H1 (cell line): Measurements from ENCODE around the gene RELL2. TPM values are rescaled to one million over a fixed set of nuclear protein-coding genes. Genes with fewer than 3 reads are reported as not detected.

Experiments used
- CTCF ChIA-PET: fragments of 300-600 bp; sonication (Branson Sonifier 250); formaldehyde crosslinking; loops from one replicate; lab custom pipeline; 2021; ENCODE audit not compliant: partially characterized antibody; lab: Charles Lee
- POLR2A ChIA-PET: fragments of 300-600 bp; sonication (Branson Sonifier 250); formaldehyde crosslinking; loops from one replicate; lab custom pipeline; 2021; ENCODE audit warnings: inconsistent platforms; ENCODE audit not compliant: partially characterized antibody; lab: Charles Lee
- DNase-seq, 2 experiments: peaks; one replicate each; pipeline versions ENCODE4 v3.0.0 to v3.0.0-alpha.2; 2010 to 2022; ENCODE audit warnings: low spot score in 2 of 2, low read depth in 1 of 2, mixed read lengths in 1 of 2
- FAIRE-seq: peaks from 2 replicates; lab custom pipeline; 2011; peaks lifted over from hg19 to GRCh38; lab: Jason Lieb, UNC
- H2AFZ ChIP-seq: 2 replicates; pipeline ENCODE4 v1.8.1; 2012; ENCODE audit warnings: low read length, inconsistent platforms
- H2AK5ac ChIP-seq: 2 replicates; pipeline ENCODE4 v1.6.1; 2013; ENCODE audit warnings: low read depth, low read length
- H2BK120ac ChIP-seq: replicated peaks from 2 replicates; pipeline ENCODE3; 2013; ENCODE audit warnings: low read depth, low read length, inconsistent platforms
- H2BK12ac ChIP-seq: 2 replicates; pipeline ENCODE4 v1.6.1; 2013; ENCODE audit warnings: low read depth, low read length
- H2BK15ac ChIP-seq: 2 replicates; pipeline ENCODE4 v1.6.1; 2013; ENCODE audit warnings: low read length
- H2BK20ac ChIP-seq: 2 replicates; pipeline ENCODE4 v1.6.1; 2013; ENCODE audit warnings: low read length
- H2BK5ac ChIP-seq: 2 replicates; pipeline ENCODE4 v1.6.1; 2013; ENCODE audit warnings: low read depth, low read length
- H3K14ac ChIP-seq: 2 replicates; pipeline ENCODE4 v1.6.1; 2013; ENCODE audit warnings: inconsistent platforms; ENCODE audit not compliant: insufficient read length
- H3K18ac ChIP-seq: 2 replicates; pipeline ENCODE4 v1.6.1; 2013; ENCODE audit warnings: low read length; ENCODE audit errors: extremely low read depth
- H3K23ac ChIP-seq: 2 replicates; pipeline ENCODE4 v1.6.1; 2013; ENCODE audit warnings: inconsistent platforms; ENCODE audit not compliant: insufficient read length
- H3K23me2 ChIP-seq: 2 replicates; pipeline ENCODE4 v1.6.1; 2013; ENCODE audit warnings: low read depth, low read length
- H3K27ac ChIP-seq: 2 replicates; pipeline ENCODE4 v1.6.1; 2011; ENCODE audit warnings: low read depth, low read length, inconsistent platforms
- H3K27me3 ChIP-seq, 4 experiments: replicated peaks in 1 of 4; 1 replicate in 1 of 4; 2 replicates in 3 of 4; pipeline versions ENCODE4 v1.6.1 to v1.8.1; 2011 to 2013; ENCODE audit warnings: low read length in 3 of 4, mild to moderate bottlenecking in 3 of 4, inconsistent platforms in 2 of 4, mixed read lengths in 2 of 4, moderate library complexity in 1 of 4; ENCODE audit not compliant: control insufficient read depth in 3 of 4, insufficient read depth in 3 of 4; ENCODE audit errors: extremely low read depth in 1 of 4
- H3K36me3 ChIP-seq, 4 experiments: 2 replicates each; pipeline versions ENCODE4 v1.6.1 to v1.8.1; 2011 to 2013; ENCODE audit warnings: mild to moderate bottlenecking in 4 of 4, low read length in 3 of 4, moderate library complexity in 2 of 4, control low read depth in 1 of 4, inconsistent platforms in 1 of 4; ENCODE audit not compliant: insufficient read depth in 4 of 4, control insufficient read depth in 2 of 4
- H3K4ac ChIP-seq: replicated peaks from 2 replicates; pipeline ENCODE3; 2013; ENCODE audit warnings: low read length, low read depth, mixed read lengths, inconsistent platforms; ENCODE audit not compliant: insufficient read length
- H3K4me1 ChIP-seq, 4 experiments: replicated peaks in 1 of 4; 1 replicate in 1 of 4; 2 replicates in 3 of 4; pipeline versions ENCODE4 v1.6.1 to v1.8.1; 2011 to 2013; ENCODE audit warnings: low read length in 3 of 4, inconsistent platforms in 2 of 4, mixed read lengths in 1 of 4; ENCODE audit not compliant: insufficient read depth in 4 of 4, control insufficient read depth in 3 of 4
- H3K4me2 ChIP-seq, 2 experiments: 2 replicates each; pipeline versions ENCODE4 v1.6.1 to v1.8.1; 2011 to 2013; ENCODE audit warnings: low read depth in 2 of 2, low read length in 2 of 2, control low read depth in 1 of 2, inconsistent platforms in 1 of 2, mild to moderate bottlenecking in 1 of 2; ENCODE audit not compliant: insufficient read depth in 1 of 2
- H3K4me3 ChIP-seq, 4 experiments: fragments of 200-600, 300-600 bp in 1 of 4; sonication (generic), shearing (Covaris generic), sonication (Bioruptor Twin) in 1 of 4; 2 replicates each; pipeline versions ENCODE4 v1.5.1 to v1.8.1; 2011 to 2016; ENCODE audit warnings: low read length in 4 of 4, low read depth in 3 of 4, control low read depth in 2 of 4, inconsistent platforms in 2 of 4, mild to moderate bottlenecking in 2 of 4, mixed read lengths in 1 of 4, moderate library complexity in 1 of 4; ENCODE audit not compliant: insufficient read depth in 2 of 4; ENCODE audit errors: extremely low read depth in 1 of 4
- H3K56ac ChIP-seq: replicated peaks from 2 replicates; pipeline ENCODE3; 2013; ENCODE audit warnings: low read depth, mild to moderate bottlenecking, mixed read lengths, low read length, inconsistent platforms; ENCODE audit not compliant: insufficient read length
- H3K79me1 ChIP-seq: 2 replicates; pipeline ENCODE4 v1.6.1; 2013; ENCODE audit warnings: low read depth, low read length, control low read depth
- H3K79me2 ChIP-seq, 2 experiments: 2 replicates each; pipeline versions ENCODE4 v1.6.1 to v1.8.1; 2012 to 2013; ENCODE audit warnings: low read length in 2 of 2, mild to moderate bottlenecking in 2 of 2, inconsistent platforms in 1 of 2; ENCODE audit not compliant: insufficient read depth in 2 of 2, control insufficient read depth in 1 of 2
- H3K9ac ChIP-seq, 4 experiments: replicated peaks in 1 of 4; 1 replicate in 1 of 4; 2 replicates in 3 of 4; pipeline versions ENCODE4 v1.6.1 to v1.8.1; 2011 to 2013; ENCODE audit warnings: low read depth in 3 of 4, low read length in 3 of 4, control low read depth in 2 of 4, mild to moderate bottlenecking in 2 of 4, moderate library complexity in 2 of 4, inconsistent platforms in 1 of 4; ENCODE audit errors: extremely low read depth in 1 of 4
- H3K9me3 ChIP-seq, 2 experiments: 2 replicates each; pipeline versions ENCODE4 v1.6.1 to v1.8.1; 2012 to 2013; ENCODE audit warnings: mild to moderate bottlenecking in 2 of 2, moderate library complexity in 2 of 2, control low read depth in 1 of 2, inconsistent platforms in 1 of 2, low read depth in 1 of 2, low read length in 1 of 2, mixed read lengths in 1 of 2; ENCODE audit not compliant: insufficient read depth in 2 of 2
- H4K20me1 ChIP-seq, 2 experiments: replicated peaks in 1 of 2; 2 replicates each; pipeline versions ENCODE3 to v1.8.1; 2011 to 2013; ENCODE audit warnings: inconsistent platforms in 2 of 2, low read length in 2 of 2, mild to moderate bottlenecking in 1 of 2; ENCODE audit not compliant: insufficient read depth in 2 of 2, control insufficient read depth in 1 of 2
- H4K5ac ChIP-seq: 2 replicates; pipeline ENCODE4 v1.6.1; 2013; ENCODE audit warnings: low read length, low read depth, mixed read lengths, inconsistent platforms; ENCODE audit not compliant: insufficient read length
- H4K8ac ChIP-seq: 2 replicates; pipeline ENCODE4 v1.8.0; 2013; ENCODE audit warnings: mild to moderate bottlenecking, moderate library complexity, low read length, inconsistent platforms; ENCODE audit not compliant: insufficient read depth; ENCODE audit errors: extremely low read depth
- H4K91ac ChIP-seq: replicated peaks from 2 replicates; pipeline ENCODE3; 2013; ENCODE audit warnings: low read length, mixed read lengths, inconsistent platforms; ENCODE audit not compliant: insufficient read length
- EZH2 ChIP-seq: fragments of 200-600 bp; sonication (generic); IDR thresholded peaks from 2 replicates; pipeline ENCODE4 v1.7.1; 2012; ENCODE audit warnings: low read depth, mild to moderate bottlenecking, moderate library complexity, low read length, inconsistent platforms; ENCODE audit not compliant: severe bottlenecking
- WGBS, 2 experiments: shearing (Covaris generic) in 1 of 2; methylation state at CpG; one replicate each; pipeline versions ENCODE4 v1.1.6 to v1.1.7; 2013 to 2015; ENCODE audit warnings: low lambda C conversion rate in 2 of 2, mixed read lengths in 2 of 2, inconsistent platforms in 1 of 2, low coverage in 1 of 2, missing lambda C conversion rate in 1 of 2; ENCODE audit not compliant: insufficient replicate concordance in 2 of 2, insufficient coverage in 1 of 2, insufficient read length in 1 of 2; ENCODE audit errors: extremely low coverage in 1 of 2, missing lambda C conversion rate in 1 of 2; 5-methylcytosine and 5-hydroxymethylcytosine counted together
- polyA plus RNA-seq, 7 experiments: library from polyadenylated mRNA; depleted of rRNA in 3 of 7; stranded (reverse) in 5 of 7; unstranded in 2 of 7; fragments of >200 nt in 5 of 7; fragments of 200-250 nt in 2 of 7; gene quantifications; 1 replicate in 5 of 7; 2 replicates in 1 of 7; 4 replicates in 1 of 7; pipeline versions ENCODE4 v1.2.1 to v1.2.3, GENCODE V29; 2011 to 2013; ENCODE audit warnings: missing spikeins in 2 of 7, mixed read lengths in 2 of 7
- total RNA-seq: library from RNA; stranded (reverse); fragmentation: NEBNext Ultra II Directional; extraction: Animal tissue kit (Norgen Biotek cat#: 25700); gene quantifications from 2 replicates; pipeline ENCODE4 v1.2.1, GENCODE V29; 2021

Gene RELL2
- total and polyA plus RNA-seq, 2 of the 8 experiments (the other 6 are each of a cell fraction or from before 2014, with no cell fraction given) = 18.6 to 23.7 TPM

DNA sequence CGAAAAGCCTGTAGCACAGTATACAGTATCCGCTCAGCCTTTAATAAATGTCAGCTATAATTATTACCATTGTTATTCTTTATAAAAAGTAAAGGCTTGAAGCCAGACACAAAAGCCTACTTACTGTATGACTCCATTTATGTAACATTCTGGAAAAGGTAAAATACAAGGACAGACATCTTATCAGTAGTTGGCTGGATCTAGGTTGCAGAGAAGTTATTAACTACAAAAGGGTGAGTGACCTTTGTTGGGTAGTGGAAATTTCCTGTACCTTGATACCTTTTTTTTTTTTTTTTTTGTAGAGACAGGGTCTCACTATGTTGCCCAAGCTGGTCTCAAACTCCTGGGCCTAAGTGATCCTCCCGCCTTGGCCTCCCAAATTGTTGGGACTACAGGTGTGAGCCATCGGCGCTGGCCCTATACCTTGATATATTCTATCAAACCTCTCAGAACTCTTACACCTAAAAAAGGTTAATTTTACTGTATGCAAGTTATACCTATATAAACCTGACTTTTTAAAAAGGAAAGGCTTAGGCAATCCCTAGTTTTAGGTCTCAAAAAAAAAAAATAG, 6.1 kb upstream of the RELL2 start:
- Histone ChIP-seq H2BK5ac (no peak overlapping the region), H4K5ac (no peak overlapping the region), H3K36me3 (peaks cover 20 to 49% (median 24%) of the 10 kb centered on the region in 4 experiments; a peak in 7 of 8 replicates), H3K4me1 (peaks cover 0 to 2% (median 0%) of the 10 kb centered on the region in 4 experiments; a peak in 1 of 7 replicates), H4K8ac (no peak overlapping the region), H3K27me3 (no peaks in the 10 kb centered on the region), H3K79me2 (peaks cover 7 to 39% of the 10 kb centered on the region in 2 experiments), H2BK12ac (no peak overlapping the region), H2BK20ac (no peak overlapping the region), H3K23ac (no peak overlapping the region), H3K4me2 (no peak overlapping the region), H3K79me1 (peaks cover 8% of the 10 kb centered on the region; the same call in 1 of the 2 replicates), H2AK5ac (no peak overlapping the region), H4K20me1 (peaks cover 1 to 3% of the 10 kb centered on the region in 2 experiments), H3K14ac (no peak overlapping the region), H2BK120ac (no peak overlapping the region), H3K56ac (no peak overlapping the region), H3K18ac (no peak overlapping the region), H3K27ac (no peak overlapping the region), H3K4ac (no peak overlapping the region), H3K4me3 (no peak overlapping the region), H3K9me3 (no peaks in the 10 kb centered on the region), H3K23me2 (no peaks in the 10 kb centered on the region), H4K91ac (no peak overlapping the region), H3K9ac (no peak overlapping the region), H2AFZ (no peak overlapping the region), H2BK15ac (no peak overlapping the region)
- no peak for FAIRE-seq
- ChIA-PET CTCF (interaction anchor here (1.0 to 10.3 kb wide), 10 partner anchors 9 to 196 kb away, joined by 3 to 117 read pairs (median 4); partner anchors contain the start of genes DIAPH1 and FCHSD1), POLR2A (interaction anchor here (0.7 to 1.5 kb wide), 4 partner anchors 10 to 46 kb away, joined by 3 to 4 read pairs (median 3); no protein-coding TSS in a partner anchor)
- WGBS, 2 experiments = 91% methylated on average over 5 of the region's 5 CpGs; no CpG with 5 or more reads in 1 of the 2 experiments
- DNase-seq = no peak
- TF ChIP-seq EZH2 = no peak
